GM19351 (cell line): ENCODE results near the gene TRAF3IP1.
A peak's percentile ranks its signal among the peaks of the same experiment; 100 is the strongest.

Experiments used
- ATAC-seq: cut with Tn5 transposase; IDR thresholded peaks from one replicate; pipeline ENCODE4 v1.9.1; 2021; ENCODE audit warnings: mild to moderate bottlenecking, moderate library complexity; ENCODE audit not compliant: unreplicated experiment

The TRAF3IP1 gene

GRCh38 chr2:238378230-238379095 is 58.1 kb downstream of the TRAF3IP1 start:
- ATAC-seq = no peak

- ATAC-seq = no peak
These were observed 58.9 kb downstream of the TRAF3IP1 start for GRCh38 chr2:238379096-238379810.

- ATAC-seq = no peak
These were observed 60.0 kb downstream of the TRAF3IP1 start for GRCh38 chr2:238380336-238380735.

GRCh38 chr2:238380785-238381184 is 60.5 kb downstream of the TRAF3IP1 start:
- ATAC-seq = no peak

- ATAC-seq = no peak
These were observed 61.2 kb downstream of the TRAF3IP1 start for GRCh38 chr2:238381341-238382115.

GRCh38 chr2:238382381-238382781 is 62.1 kb downstream of the TRAF3IP1 start:
- no peak for ATAC-seq

GRCh38 chr2:238383135-238383534 is 62.8 kb downstream of the TRAF3IP1 start:
- no peak for ATAC-seq

- ATAC-seq = peak; percentile 59
These were observed 63.5 kb downstream of the TRAF3IP1 start for GRCh38 chr2:238383743-238384380.

GRCh38 chr2:238387332-238387731 is 67.0 kb downstream of the TRAF3IP1 start:
- no peak for ATAC-seq

GRCh38 chr2:238388794-238389193 is 68.5 kb downstream of the TRAF3IP1 start:
- ATAC-seq = no peak

- ATAC-seq = no peak
These were observed 69.8 kb downstream of the TRAF3IP1 start for GRCh38 chr2:238389988-238390589.

- no peak for ATAC-seq
These were observed 70.8 kb downstream of the TRAF3IP1 start for GRCh38 chr2:238391042-238391689.

- no peak for ATAC-seq
These were observed 76.3 kb downstream of the TRAF3IP1 start for GRCh38 chr2:238396663-238397062.

- ATAC-seq = no peak
These were observed 77.0 kb downstream of the TRAF3IP1 start for GRCh38 chr2:238397356-238397755.

- ATAC-seq = no peak
These were observed 78.3 kb downstream of the TRAF3IP1 start for GRCh38 chr2:238398577-238398976.

- ATAC-seq = no peak
These were observed 78.8 kb downstream of the TRAF3IP1 start for GRCh38 chr2:238399094-238399493.

- ATAC-seq = no peak
These were observed 81.2 kb downstream of the TRAF3IP1 start for GRCh38 chr2:238401551-238401950.

- no peak for ATAC-seq
These were observed 83.5 kb downstream of the TRAF3IP1 start for GRCh38 chr2:238403632-238404405.
